ENCODE data around the gene THBS2.

Gene THBS2

DNA sequence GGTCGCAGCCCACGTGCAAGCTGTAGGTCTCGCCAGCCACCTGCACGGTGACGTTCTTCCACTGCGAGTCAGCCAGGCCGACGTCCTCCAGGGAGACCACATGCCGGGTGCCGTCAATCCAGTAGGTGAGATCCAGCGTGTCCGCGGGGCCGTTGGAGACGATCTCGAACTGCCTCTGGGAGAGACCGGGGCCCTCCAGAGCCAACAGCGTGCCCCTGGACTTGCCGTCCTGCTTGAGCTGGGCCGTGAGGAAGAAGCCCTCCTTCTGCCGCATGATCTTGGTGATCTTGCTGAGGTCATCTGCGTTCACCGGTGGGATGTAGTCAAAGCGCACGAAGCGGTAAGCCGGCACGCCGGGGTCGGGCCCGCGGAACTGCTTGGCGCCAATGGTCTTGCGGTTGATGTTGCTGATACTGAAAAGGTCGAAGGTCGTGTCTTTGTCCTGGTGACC is 5.1 kb downstream of the THBS2 start:
- no peak for DNase-seq

DNA sequence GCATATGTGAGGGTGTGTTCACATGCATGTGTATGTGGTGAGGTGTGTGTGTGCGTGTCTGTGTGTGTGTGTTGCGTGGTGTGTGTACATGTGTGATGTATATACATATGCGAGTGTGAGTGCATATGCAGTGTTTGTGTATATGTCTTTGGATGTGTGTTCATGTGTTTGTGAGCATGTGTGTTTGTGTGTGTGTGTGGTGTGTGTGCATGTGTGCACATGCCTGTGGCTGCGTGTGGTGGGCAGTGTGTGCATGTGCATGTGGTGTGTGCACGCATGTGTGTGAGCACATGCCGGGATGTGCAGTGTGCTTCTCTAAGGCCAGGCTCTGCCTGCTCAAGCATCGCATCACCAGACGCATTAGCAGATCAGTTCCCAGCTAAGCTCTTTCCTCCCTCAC is 5.7 kb downstream of the THBS2 start:
- no peak for DNase-seq

DNA sequence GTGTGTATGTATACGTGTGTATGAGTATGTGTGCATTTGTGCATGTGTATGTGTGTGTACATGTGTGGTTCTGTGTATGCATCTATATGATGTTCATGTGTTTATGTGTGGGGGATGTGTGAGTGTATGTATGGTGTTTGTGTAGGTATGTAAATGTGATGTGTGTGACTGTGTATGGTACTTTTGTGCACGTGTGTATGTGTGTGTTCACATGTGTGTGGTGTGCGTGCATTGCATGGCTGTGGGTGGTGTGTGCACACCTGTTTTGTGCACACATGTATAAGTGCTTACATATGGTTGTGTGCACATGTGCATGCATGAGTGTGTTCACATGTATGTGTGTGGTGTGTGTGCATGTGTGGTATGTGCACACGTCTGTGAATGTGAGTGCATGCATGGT is 6.2 kb downstream of the THBS2 start:
- no peak for DNase-seq

DNA sequence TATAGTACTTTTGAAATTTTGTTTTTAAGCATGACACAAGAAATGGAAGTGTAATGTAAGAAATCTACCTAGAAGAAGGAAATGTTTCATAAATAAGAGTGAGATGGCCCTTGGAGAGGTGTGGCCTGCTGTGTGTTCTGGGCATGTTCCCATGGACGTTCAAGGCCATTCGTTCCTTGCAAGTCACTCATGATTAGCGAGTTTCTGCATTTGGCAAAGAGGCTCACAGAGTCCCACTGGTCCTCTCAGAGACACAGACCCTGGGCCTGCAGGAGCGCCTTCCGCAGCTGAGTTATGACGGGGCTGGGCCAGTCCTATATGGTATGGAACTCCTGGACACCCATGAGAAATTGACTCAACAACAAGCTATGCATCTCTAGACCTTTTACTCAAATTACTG is 7.2 kb downstream of the THBS2 start:
- no peak for DNase-seq

DNA sequence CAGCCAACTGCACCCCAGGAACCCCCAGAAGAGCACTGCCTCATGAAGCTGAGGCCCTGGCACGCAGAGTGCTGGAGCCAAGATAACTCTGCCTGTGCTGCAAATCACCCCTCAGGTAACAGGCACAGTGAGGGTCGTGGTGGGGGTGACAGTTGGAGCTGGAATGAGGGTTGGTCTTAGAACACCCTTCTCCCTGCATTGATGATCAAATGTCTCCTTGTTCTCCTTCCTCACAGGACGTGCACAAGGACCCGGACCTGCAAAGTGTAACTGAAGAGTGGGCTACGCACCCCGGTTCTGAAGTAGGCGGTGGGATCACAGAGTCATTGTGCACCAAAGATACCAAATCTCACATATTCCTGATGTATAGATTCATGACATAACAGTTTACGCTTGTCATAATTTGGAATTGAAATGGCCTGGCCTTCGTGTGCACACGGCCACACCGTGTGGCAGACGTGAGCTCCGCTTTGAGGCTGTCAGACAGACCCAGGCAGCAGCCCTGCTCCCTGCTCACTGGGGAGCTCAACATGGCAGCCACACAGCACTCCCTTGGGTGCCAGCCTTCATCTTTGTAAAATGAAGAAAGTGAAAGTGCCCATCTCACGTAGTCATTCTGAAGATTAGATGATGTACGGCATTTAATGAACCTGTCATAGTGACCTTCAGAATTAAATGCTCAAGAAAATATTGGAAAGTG is 8.8 kb downstream of the THBS2 start:
- no peak for DNase-seq

DNA sequence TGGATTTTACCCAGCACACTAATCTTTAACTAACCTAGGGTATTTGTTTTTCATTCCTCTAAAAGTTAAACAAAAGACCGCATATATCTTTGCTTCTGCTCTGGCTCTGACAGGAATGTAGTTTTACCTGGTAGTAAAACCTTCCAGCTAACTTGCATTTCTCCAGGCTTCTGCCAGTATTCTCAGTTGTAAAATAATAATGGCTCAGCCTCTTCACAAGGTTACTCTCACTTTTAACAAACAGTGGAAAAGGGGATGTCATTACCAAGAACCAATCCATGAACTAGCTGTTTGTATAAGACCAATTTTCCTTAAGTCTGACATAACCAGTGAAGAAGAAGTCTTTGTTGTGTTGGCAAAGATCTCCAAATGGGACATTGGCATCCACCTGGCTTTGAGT is 10.0 kb downstream of the THBS2 start:
- DNase-seq = no peak

DNA sequence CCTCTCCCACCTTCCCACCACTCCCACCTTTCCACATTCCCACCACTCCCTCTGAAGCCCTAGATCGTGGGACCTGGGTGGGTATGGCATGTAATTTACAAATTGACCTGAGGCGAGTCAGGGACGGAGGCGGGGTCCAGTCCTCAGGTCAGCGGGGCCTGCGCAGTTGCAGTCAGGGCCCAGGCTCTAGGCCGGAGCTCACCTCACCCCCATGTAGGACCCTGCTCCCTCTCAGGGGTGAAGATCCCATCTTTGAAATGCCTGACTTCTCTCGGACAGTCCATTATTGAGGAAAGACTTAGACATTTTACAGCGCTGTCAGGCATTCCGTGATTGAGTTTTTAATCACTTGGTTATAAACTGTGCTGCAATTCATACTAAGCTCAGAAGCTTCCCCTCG is 10.5 kb downstream of the THBS2 start:
- DNase-seq = no peak

DNA sequence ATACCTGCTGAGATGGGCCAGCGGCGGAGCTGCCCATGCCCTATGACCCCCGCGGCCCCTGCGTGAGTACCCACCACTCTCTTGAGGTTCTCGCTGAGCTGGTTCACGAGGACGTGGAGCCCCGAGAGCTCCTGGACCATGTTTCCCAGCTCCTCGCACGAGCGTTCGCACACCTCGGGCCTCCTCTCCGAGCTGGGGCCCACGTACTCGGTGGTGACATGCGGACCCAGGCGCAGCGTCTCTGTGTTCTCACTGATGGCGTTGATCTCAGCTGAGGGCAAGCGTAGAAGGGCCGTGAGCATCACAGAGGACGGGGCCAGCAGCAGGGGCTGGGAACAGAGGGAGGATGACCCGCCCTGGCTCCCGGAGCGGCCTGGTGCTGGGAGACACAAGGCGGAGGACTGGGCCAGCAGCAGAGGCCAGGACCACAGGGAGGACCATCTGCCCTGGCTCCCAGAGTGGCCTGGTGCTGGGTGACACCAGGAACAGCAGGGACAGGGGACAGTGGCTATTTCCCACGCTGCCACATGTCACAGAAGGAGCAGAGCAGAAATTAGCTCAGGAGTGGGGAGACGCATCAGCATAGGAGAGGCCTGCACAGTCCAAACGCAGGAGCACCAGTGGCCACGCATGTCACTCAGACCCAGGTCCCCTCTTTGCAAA is 11.8 kb downstream of the THBS2 start:
- DNase-seq = no peak

DNA sequence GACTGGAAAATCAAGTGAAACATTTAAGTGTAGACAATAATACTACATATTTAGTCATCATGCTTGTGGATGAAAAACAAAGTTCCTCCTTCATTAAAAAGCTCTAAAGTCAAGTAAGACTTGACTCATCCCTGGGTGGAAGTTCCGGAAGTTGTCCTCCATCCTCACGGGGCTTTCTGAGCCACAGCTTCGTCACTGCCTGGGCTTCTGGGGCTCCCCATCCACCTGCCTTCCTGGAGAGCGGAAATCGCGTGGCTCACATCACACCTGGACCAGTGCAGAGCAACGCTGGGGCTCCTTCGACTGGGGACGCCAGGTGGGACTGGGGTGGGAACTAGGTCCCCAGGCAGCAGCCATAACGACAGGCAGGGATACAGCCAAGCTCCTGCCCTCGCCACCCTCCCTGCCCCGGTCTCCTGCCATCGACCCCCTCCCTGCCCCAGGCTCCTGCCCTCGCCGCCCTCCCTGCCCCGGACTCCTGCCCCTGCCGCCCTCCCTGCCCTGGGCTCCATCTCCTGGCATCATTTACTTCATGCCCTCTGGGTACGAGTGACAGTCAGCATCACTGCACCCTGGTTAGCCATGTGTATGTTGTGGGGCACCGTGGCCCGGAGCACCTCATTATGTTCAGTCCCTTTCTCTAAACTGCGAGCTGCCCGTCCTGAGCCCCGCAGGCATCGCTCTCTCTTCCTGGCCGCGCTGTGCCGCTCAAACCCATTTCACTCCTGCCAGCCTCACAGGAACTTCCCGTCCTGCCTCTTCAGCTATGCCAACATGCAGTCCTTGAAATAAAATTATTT is 12.9 kb downstream of the THBS2 start:
- no peak for DNase-seq

DNA sequence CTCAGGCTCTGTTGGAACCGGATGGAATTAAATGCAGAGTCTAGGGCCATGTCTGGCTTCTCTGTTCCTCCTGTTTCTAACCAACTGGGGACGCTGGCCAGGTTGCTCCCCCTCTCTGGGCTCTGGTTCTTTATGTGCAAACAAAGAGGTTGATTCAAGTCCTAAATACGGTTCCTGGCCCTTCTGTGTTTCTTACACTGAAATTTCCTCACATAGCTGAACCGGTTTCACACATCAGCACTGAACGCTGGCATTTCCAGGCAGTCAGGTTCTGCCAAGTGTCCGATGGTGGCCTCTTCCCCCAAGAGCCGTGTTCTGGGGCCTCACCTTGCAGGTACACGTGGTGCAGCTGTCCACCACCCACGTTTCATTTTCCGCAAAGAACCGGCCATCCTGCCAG is 13.5 kb downstream of the THBS2 start:
- no peak for DNase-seq

DNA sequence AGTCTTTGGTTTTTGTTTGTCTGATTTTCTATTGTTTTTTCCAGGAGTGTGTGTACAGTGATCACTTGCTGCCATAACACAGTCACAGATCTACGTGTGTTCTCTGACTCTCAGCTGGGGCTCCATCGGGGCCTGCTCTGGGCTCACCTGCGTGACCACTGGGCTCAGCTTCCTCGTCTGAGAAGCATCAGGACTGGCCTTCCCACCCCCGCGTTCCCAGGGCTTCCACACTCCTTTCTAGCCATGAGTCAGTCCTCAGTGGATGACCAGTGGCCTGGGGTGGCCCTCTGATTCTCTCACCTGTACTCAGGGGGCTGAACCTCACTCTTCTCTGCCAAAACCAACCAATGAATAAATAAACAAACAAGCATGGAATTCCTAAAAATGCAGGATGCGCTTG is 14.5 kb downstream of the THBS2 start:
- no peak for DNase-seq

DNA sequence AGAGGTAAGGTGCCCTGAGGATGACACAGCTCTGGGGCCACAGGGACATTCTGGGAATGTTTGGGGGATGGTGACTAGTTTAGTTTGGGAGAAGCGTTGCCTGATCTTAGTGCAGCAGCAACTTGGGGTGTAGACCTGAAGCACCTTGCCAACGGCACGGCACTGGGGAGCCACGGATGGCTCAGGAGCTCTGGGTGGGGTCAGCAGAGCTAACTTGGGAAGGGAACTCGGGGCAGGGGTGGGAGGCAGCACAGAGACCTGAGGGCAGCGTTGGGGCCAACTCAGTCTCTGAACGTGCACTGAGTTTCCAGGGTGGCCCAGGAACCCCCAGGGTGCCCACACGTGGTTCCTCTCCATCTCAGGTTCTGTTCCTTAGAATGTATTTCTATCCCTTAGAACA is 14.9 kb downstream of the THBS2 start:
- DNase-seq = no peak

DNA sequence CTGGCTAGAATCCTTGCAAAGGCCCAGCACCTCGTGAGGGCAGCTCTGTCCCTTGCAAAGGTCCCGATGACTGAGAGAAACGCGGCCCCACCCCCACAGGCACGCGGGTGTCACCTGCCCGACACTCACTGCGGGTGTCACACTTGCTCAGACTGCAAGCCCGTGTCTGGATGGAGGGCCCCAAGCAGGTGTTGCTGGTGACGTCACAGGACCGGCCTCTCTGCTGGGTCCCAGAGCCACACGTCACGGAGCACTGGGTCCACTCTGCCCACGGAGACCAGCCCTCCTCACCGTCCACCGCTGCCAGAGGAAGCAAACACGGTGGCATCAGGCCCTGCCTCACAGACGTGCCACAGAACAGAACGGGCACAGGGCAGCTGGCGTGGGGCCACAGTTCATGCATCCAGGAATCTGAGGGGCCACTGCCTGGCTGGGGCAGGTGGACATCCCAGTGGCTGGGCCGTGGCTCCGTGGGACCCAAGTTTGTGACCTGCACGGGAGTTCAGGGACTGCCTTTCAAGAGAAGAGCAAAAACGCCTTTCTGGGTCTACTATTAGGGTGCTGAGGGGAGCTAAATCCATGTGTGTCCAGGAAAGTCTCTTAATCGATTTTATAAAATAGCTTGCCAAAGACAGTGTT is 16.0 kb downstream of the THBS2 start:
- no peak for DNase-seq

DNA sequence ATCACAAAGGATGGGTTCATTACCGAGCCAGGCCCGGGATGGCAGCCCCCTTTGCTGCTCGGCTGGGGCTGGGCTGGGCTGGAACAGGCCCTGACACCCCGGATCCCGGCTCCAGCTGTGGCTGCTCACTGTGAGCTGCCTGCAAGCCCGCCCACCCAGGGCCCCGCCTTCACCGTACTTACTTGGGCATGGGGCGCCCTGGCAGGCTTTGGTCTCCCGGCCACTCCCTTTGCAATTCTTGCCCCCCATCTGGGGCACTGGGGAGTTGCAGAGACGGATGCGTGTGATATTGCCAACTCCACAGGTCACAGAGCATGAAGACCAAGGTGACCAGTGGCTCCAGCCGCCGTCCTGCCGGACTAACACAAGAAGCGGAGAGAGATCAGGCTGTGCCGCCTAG is 16.7 kb downstream of the THBS2 start:
- no peak for DNase-seq

DNA sequence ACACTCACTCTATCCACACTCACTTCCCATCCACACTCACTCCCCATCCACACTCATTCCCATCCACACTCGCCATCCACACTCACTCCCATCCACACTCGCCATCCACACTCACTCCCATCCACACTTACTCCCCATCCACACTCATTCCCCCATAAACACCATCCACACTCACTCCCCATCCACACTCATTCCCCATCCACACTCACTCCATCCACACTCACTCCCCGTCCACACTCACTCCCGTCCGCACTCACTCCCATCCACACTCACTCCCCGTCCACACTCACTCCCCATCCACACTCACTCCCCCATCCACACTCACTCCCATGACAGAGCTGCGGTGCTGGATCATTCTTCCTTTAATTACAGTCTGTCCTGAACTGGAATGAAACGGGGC is 17.1 kb downstream of the THBS2 start:
- no peak for DNase-seq

DNA sequence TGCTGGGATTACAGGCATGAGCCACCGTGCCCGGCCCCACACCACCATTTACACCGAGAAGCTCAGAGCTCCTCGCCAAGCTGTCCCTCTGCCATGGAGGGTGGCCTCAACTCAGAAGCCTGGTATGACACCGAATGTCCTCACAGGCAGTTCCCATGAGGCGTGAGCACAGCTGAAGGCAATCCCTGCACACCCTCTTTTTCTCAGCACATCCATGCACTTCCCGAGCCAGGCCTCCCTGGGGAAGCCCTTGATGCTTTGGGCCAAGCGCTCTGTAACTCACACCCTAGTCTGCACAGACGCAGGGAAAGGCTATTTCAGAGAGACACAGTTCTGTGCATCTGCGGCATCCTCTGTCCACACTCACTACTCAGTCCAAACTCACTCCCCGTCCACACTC is 18.4 kb downstream of the THBS2 start:
- DNase-seq = no peak

DNA sequence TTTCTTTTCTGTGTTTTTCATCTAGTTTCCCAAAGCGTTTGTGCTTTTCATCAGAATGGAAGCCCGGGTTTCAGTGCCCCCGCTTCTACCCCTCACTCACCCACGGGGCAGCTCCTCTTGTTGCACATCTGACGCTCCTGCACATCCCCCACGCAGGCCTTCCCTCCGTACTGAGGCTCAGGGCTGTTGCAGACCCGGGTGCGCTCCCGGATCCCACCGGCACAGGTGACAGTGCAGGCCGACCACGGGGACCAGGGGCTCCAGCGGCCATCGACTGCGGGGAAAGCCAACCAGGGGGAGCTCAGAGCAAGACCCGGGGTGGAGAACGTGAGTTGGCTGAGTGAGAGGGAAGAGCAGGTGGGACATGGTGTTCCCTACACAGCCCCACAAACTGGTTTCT is 19.0 kb downstream of the THBS2 start:
- no peak for DNase-seq

DNA sequence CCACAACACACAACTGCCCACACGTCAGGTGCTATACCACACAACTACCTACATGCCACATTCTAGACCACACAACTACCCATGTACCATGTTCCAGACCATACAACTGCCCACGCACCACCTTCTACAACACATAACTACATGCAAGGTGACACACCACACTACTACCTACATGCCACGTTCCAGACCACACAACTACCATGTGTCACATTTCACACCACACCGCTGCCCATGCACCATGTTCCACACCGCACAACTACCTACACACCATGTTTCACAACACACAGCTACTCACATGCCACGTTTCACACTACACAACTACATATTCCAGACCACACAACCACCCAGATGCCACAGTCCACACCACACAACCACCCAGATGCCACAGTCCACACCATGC is 19.8 kb downstream of the THBS2 start:
- DNase-seq = no peak

DNA sequence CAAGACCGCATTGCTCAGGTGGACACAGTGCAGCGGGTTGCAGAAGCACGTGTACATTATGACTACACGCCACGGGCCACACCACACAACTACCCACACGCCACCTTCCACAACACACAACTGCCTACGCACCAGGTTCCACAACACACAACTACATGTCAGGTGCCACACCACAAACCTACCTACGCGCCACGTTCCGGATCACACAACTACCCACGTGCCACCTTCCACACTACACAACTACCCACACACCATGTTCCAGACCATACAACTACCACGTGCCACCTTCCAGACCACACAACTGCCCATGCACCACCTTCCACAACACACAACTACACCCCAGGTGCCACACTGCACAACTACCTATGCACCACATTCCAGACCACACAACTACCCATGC is 20.5 kb downstream of the THBS2 start:
- no peak for DNase-seq

DNA sequence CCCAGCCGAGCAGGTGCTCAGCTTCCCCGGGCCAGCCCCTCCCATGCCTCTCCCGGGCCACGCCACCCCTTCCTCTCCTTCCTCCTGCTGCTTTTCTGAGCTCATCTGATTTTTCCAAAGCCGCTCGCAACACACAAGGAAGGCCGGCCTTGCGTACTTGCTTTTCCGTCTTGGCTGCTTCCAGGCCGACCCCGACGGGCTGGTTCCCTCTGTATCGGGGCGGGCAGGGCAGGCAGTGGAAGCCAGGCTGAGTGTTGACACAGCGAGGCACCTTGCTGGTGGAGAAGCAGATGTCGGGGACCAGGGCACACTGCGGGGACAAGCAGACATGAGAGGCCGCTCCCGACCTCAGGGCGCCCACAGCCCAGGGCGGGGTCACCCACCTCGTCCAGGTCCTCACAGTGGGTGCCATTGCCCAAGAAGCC is 21.1 kb downstream of the THBS2 start:
- no peak for DNase-seq

DNA sequence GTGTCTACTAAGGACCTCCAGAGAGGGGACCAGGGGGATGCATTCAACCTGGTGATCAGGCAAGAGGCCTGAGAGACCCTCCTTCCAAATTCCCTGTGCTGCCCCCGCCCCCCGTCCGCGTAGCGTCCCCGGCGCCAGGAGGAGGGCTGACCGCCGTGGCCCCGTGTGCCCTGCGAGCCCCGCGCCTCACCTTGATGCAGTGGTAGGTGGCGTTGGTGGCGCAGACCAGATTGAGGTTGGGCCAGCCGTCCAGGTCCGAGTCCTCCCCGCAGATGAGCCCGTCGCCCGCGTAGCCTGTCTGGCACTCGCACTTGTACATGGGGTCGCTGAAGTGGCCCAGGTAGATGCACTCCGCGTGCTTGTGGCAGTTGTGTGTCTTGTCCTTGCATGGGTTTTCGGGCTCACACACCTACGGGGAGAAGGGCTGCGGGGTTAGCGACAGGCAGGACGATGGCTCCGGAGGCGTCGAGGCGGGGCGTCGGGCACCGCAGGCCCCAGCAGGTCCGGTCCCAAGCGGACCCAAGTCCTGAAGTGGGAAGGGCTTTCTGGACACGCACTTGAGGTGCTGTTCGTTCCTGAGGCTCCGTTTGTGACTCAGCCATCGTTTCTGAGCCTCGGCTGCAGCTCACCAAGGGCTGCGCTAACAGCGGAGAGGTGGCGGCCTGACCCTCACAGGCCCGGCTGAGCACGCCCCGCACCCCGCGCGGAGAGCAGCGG is 21.7 kb downstream of the THBS2 start:
- no peak for DNase-seq

DNA sequence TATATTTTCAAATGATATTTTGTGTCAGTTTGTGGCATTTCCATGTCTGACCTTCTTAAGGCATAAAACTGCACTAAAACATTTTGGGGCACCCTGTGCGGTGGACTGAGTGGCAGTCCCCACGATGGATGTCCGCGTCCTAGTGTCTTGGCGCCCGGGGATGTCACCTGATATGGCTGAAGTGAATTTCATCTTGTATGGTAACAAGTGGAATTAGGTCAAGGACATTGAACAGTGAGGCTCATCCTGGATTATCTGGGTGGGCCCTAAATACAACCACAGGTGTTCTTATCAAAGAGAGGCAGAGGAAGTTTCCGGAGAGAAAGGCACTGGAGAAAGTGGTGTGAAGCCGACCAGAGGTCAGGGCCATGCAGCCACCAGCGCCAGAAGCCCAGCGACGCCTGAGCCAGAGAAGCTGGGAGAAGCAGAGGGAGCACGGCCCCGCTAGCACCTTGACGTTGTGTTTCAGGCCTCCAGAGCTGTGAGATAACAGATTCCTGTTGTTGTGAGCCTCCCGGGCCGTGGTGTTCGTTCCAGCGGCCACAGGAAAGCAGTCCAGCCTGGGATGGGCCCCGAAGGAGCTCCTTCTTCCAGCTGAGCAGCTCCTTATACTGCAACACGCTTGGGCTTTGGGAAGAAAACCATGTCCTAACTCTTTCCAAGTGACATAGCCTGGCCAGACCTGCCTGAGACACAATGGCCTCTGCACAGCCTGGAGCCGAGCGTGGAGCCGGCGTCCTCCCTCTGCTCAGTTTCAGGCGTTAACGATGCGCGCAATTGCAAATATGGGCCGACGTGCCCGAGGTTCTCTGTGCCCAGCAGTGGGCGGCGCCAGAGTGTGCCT is 22.5 kb downstream of the THBS2 start:
- no peak for DNase-seq
